Measurements from ENCODE around the gene CDK19. TPM values are rescaled to one million over a fixed set of nuclear protein-coding genes. Genes with fewer than 3 reads are reported as not detected.
"Not testable (repeated sequence)": the region's sequence is repeated elsewhere in the genome, so short reads cannot be mapped to it uniquely, and the experiment has no call there.

Gene CDK19
- total RNA-seq, 1 experiment from 2014 or later = 10.5 TPM

DNA sequence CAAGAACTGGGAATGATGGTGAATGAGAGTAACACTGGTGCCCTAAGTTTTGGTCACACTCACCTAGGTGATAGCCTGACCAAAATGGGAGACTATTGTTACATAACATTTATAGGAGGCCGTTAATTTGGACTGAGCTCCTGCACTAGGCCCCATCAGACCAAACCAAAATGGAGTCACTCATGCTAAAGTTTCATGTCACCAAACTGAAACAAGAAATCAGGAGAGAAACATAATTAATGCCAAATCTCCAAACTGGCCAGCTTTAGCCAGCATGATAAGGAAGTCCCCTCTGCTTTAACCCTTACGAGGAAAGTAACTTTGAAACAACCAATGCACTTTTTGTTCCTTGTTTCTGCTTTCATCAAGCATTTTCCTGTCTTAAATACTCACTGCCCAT, 227.9 kb downstream of the CDK19 start:
- no peak for DNase-seq (ENCODE audit: low spot score)

GRCh38 chr6:110581679-110582078, 233.6 kb downstream of the CDK19 start:
- no peak for DNase-seq (ENCODE audit: low spot score)

GRCh38 chr6:110577596-110578167, 237.6 kb downstream of the CDK19 start:
- not testable (repeated sequence) for DNase-seq (ENCODE audit: low spot score)

DNA sequence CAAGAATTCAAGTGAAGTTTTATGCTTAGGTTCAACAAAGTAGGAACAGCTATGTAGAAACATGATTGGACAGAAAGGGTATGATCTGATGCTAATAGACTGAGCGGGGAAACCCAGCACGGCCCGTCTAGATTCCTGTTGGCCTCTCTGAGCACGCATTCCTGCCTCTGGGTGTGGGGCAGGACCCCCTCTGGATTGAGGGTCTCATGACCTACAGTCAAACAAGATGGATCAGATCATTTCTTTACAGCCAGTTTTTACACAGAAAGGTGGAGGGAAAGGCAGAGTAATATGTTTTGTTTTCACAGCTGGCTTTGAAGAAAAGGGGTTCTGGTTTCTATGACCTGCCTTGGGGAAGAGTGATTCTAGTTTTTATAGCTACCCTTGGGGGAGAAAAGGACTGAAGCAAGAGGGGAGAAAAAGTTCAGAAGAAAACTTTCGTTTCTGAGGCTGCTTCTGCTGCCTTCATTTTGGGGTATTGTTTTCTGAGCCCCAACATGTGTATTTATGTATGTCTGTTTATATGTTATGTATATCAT, 239.3 kb downstream of the CDK19 start:
- DNase-seq (ENCODE audit: low spot score) = no peak

DNA sequence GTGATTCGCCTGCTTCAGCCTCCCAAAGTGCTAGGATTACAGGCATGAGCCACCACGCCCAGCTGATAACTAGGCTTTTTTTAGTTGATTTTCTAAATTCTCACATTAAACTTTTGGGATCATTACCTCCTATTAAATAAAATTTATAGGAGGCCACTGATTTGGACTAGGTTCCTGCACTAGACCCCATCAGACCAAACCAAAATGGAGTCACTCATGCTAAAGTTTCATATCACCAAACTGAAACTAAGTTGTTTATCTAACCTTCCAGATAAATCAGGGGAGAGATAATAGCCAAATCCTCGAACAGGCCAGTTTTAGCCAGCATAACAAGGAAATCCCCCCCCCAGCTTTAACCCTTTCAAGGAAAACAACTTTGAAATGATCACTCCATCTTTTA, 240.5 kb downstream of the CDK19 start:
- DNase-seq (ENCODE audit: low spot score) = no peak

DNA sequence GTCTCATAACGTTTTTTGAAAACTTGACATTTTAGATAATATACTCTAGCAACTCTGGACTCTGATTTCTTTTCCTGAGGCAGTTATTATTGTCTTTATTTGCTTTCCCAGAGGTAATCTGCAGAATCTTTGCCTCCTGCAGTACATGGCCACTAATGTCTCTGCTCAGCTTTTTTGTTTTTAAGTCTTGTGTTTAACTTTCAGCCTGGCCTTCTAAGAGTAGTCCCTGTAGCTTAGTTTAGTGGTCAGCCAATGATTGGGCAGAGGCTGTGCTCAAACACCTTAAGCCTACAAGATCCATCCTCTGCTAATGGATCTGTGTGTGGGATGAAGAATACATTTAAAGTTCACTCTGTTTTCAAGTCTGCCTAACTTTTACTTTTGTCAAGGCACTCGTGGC, 241.7 kb downstream of the CDK19 start:
- no peak for DNase-seq (ENCODE audit: low spot score)

- no peak for DNase-seq (ENCODE audit: low spot score)
These were observed 242.1 kb downstream of the CDK19 start for GRCh38 chr6:110573136-110573535.

- DNase-seq (ENCODE audit: low spot score) = no peak
These were observed 247.1 kb downstream of the CDK19 start for GRCh38 chr6:110567957-110568696.

- DNase-seq (ENCODE audit: low spot score) = peak; percentile 4
These were observed 248.7 kb downstream of the CDK19 start for GRCh38 chr6:110566346-110567125.

GRCh38 chr6:110564703-110565421, 250.4 kb downstream of the CDK19 start:
- no peak for DNase-seq (ENCODE audit: low spot score)

GRCh38 chr6:110563711-110564110, 251.6 kb downstream of the CDK19 start:
- DNase-seq (ENCODE audit: low spot score) = no peak

DNA sequence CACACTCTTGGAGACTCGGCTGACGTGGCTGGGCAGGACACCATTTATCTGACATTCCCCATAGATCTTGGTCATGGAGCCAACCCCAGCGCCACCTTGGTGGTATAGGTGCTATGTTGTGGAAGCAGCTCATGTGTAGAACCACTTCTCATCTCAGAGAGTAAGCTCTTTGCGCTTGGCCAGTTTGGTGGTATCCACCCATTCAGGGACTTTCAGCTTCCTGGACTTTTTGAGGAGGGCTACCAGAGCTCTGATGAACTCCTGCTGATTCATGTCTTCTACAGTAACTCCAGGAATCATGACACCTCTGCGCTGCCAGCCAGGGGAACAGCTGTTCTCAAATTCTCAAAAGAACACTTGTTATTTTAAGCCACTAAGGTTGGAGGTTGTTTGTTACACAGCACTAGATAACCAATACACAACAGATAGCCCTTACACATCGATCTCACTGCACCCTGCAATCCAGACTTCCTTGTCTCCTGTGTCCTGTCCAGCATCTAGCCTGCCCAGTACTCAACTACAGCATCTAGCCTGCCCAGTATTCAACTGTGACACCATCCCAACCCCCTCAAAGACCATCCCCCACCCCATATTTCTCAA, 252.9 kb downstream of the CDK19 start:
- no peak for DNase-seq (ENCODE audit: low spot score)

GRCh38 chr6:110561696-110562095, 253.6 kb downstream of the CDK19 start:
- no peak for DNase-seq (ENCODE audit: low spot score)

- DNase-seq (ENCODE audit: low spot score) = no peak
These were observed 254.3 kb downstream of the CDK19 start for GRCh38 chr6:110561008-110561396.

GRCh38 chr6:110560239-110561007, 254.8 kb downstream of the CDK19 start:
- DNase-seq (ENCODE audit: low spot score) = no peak

Other genes with a start within 250 kb of the CDK19 start
- gene AMD1, start 59.3 kb upstream of the CDK19 start, total RNA-seq (2014; rRNA removed; shearing (Covaris generic)) = 114 and 144 TPM in 2 replicates
- 128 and 230 TPM in 2 replicates for gene GTF3C6, start 143.2 kb upstream of the CDK19 start, total RNA-seq (2014; rRNA removed; shearing (Covaris generic))
- 70.6 and 89.1 TPM in 2 replicates for gene RPF2, start 166.6 kb upstream of the CDK19 start, total RNA-seq (2014; rRNA removed; shearing (Covaris generic))